ENCODE data around the gene GGA1. TPM values are rescaled to one million over a fixed set of nuclear protein-coding genes. Genes with fewer than 3 reads are reported as not detected.

GGA1 gene
- total and polyA plus RNA-seq, 9 of the 15 experiments (the other 6 are each of a cell fraction or from before 2014, with no cell fraction given), result 1.5 to 69.5 (median 31.6) TPM

- TF ChIP-seq ZBTB8A (IDR thresholded peaks at IDR 0.05; ENCODE audit: partially characterized antibody), result no peak
- no peak for TF ChIP-seq RBM15 (IDR thresholded peaks at IDR 0.05; ENCODE audit: insufficient read depth, low read length)
- no peak for TF ChIP-seq SLC30A9 (CRISPR knock-in tag; IDR thresholded peaks at IDR 0.05)
- TF ChIP-seq SNIP1 (IDR thresholded peaks at IDR 0.05; ENCODE audit: low read depth), result peak; percentile 97
- no peak for TF ChIP-seq TAL1 (IDR thresholded peaks at IDR 0.05)
- TF ChIP-seq ZBTB33 (CRISPR knock-in tag; IDR thresholded peaks at IDR 0.05), result peak; percentile 83; the same call in 1 of the 2 replicates
- TF ChIP-seq BACH1 (tag; IDR thresholded peaks at IDR 0.05), result no peak
- peak; percentile 78 for TF ChIP-seq RBBP5 (IDR thresholded peaks at IDR 0.05; ENCODE audit: borderline replicate concordance, insufficient read depth, low read length, poor library complexity, severe bottlenecking)
- no peak for TF ChIP-seq ZNF23 (CRISPR knock-in tag; IDR thresholded peaks at IDR 0.05)
- TF ChIP-seq NUFIP1 (IDR thresholded peaks at IDR 0.05; ENCODE audit: partially characterized antibody), result no peak
- TF ChIP-seq EP300 (IDR thresholded peaks at IDR 0.05; ENCODE audit: low read length), result no peak
- peak; percentile 34; the same call in 1 of the 2 replicates for TF ChIP-seq FOSL1 (tag; conservative IDR thresholded peaks at IDR 0.05)
- no peak for TF ChIP-seq ETS1 (conservative IDR thresholded peaks at IDR 0.05; ENCODE audit: control insufficient read depth, low read depth, low read length)
- TF ChIP-seq NR1H2 (CRISPR knock-in tag; IDR thresholded peaks at IDR 0.05), result no peak
- TF ChIP-seq STAT5B (CRISPR knock-in tag; IDR thresholded peaks at IDR 0.05), result no peak
- TF ChIP-seq ZNF239 (CRISPR knock-in tag; IDR thresholded peaks at IDR 0.05), result no peak
- TF ChIP-seq BCLAF1 (IDR thresholded peaks at IDR 0.05; ENCODE audit: borderline replicate concordance in 1 of 2, control insufficient read depth in 1 of 2, low read depth in 2 of 2, low read length in 1 of 2), result peak in 1 of 2 experiments; percentile 69; a peak in 1 of 4 replicates
- TF ChIP-seq MAZ (CRISPR knock-in tag; conservative IDR thresholded peaks at IDR 0.05 in 1 of 2, IDR thresholded peaks at IDR 0.05 in 1 of 2), result peak; percentile 78 to 87; a peak in 3 of 4 replicates
- TF ChIP-seq TEAD4 (IDR thresholded peaks at IDR 0.05; ENCODE audit: low read length), result 0 out of 2 replicates have a peak, but pooled peaks have one; percentile 30
- TF ChIP-seq TEAD4 (CRISPR knock-in tag; IDR thresholded peaks at IDR 0.05; ENCODE audit: borderline replicate concordance), result peak; percentile 91
- TF ChIP-seq PRPF4 (IDR thresholded peaks at IDR 0.05; ENCODE audit: insufficient read depth, low read depth, low read length, poor library complexity, severe bottlenecking), result no peak
- peak; percentile 90 for TF ChIP-seq NCOA1 (IDR thresholded peaks at IDR 0.05; ENCODE audit: low read depth)
Measured at GRCh38 chr22:37608477-37609239, at the start of gene GGA1 (continued).

Data from K562 (cell line).